NOMO-1 treated with dmso at 0.1 percent for 144 hours (cell line): Measurements from ENCODE around the gene CBFB.
"Not testable (repeated sequence)": the region's sequence is repeated elsewhere in the genome, so short reads cannot be mapped to it uniquely, and the experiment has no call there.

Experiments
- DNase-seq: peaks from one replicate; lab custom pipeline; 2025; ENCODE audit not compliant: unreplicated experiment; lab: John Stamatoyannopoulos, UW

Gene CBFB

GRCh38 chr16:67040906-67041305 lies 12.0 kb downstream of the CBFB start:
- DNase-seq, result no peak

- not testable (repeated sequence) for DNase-seq
These were observed 12.6 kb downstream of the CBFB start for GRCh38 chr16:67041520-67041919.

DNA sequence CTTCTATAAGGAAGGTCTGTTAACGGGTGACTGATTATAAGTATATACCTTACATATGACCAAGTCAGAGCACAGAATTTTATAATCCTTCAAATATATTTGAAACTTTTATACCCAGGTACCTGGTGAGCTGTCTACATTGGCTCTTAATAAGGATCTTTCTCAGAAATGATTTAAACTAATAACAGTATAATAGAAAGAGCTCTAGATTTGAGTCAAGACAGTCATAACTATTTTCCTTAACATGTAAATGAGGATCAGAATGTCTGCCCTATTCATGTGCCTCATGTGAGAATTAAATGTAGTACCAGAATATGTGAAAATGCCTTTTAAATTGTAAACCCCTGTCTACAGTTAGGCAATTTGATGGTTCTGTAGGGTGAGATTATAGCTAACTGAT lies 14.5 kb downstream of the CBFB start:
- DNase-seq, result no peak

- no peak for DNase-seq
These were observed 21.8 kb downstream of the CBFB start for GRCh38 chr16:67050796-67051195.

- no peak for DNase-seq
These were observed 23.4 kb downstream of the CBFB start for GRCh38 chr16:67052399-67052798.

- no peak for DNase-seq
These were observed 24.9 kb downstream of the CBFB start for GRCh38 chr16:67053767-67054334.

GRCh38 chr16:67054901-67055300 lies 26.0 kb downstream of the CBFB start:
- DNase-seq, result no peak

DNA sequence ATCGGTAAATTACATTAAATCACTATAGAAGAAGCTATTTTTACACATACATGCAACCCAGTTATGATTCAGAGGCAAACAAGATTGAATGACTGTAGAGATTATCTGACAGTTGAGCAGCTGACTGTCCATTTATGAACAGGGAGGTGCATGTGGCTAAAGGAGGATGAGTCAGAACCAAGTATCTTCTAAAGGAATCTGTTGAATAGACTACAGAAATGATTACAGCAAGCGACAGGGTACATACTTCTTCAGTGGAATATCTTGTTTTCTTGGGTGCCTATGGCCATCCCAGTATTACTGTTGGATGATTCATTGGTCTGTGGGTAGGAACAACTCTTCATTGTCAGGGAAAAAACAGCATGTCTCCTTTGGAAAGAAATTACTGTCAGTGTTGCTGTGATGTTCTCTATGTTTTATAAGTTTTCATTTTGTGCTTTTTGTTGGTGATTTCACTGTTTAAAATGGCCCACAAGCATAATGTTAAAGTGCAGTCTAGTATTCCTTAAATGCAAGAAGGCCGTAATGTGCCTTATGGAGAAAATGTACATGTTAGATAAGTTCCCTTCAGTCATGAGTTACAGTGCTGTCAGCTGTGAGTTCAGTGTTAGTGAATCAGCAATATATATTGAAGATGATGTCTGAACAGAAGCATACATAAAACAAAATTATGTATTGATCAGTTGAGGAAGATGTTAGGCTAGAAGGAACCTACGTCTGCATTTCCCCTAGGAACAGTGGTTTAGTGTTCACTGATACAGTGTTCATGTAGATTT lies 27.0 kb downstream of the CBFB start:
- DNase-seq, result no peak

DNA sequence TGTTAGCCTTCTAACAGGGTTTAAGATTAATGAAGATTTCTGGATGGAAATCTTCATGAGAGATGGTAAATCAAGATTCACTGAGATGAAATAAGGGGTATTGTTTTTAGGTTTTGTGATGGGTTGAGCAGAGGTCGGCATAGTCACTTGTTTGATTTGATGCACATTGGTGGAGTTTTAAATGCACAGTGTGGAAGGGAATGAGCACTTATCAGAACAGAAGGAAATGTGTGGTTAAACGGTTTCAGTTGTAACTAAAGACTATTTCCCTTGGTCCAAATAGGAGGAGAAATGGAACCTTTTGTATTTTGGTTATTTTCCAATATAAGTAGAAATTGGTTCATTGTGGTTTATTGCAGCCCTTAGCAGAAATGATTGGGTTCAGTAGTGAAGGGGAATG lies 34.1 kb downstream of the CBFB start:
- no peak for DNase-seq

DNA sequence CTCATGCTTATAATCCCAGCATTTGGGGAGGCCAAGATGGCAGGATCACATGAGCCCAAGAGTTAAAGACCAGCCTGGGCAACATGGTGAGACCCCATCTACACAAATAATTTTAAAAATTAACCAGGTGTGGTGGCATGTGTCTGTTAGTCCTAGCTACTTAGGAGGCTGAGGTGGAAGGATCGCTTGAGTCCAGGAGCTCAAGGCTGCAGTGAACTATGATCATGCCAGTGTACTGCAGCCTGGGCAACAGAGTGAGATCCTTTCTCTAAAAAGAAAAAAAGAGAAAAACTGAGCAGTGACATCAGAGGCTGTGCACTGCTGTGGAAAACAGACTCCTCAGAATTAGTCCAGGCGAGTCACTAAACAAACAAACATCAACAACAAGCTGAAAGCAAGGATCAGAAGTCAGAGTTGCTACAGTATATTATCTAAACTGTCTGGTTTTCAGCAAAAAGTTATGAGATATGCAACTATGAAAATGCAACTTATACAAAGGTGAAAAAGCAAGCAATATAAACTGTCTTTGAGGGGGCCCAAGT lies 39.3 kb downstream of the CBFB start:
- no peak for DNase-seq

- DNase-seq, result no peak
These were observed 42.6 kb downstream of the CBFB start for GRCh38 chr16:67071476-67072048.

DNA sequence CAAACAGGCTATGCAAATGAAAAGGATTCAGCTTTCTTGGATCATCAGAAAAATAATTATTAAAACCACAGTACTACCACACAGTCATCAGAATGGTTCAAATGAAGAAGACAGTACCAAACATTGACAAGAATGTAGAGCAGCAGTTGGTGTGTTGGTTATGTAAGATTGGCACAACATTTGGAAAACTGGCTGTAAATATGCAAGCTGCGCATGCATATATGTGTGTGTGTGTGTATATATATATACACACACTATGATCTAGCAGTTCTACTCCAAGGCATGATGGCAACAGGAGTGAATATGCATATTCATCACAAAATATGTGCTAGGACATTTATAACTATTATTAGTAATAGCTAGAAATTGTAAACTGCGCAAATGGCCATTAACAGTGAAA lies 46.4 kb downstream of the CBFB start:
- DNase-seq, result no peak

DNA sequence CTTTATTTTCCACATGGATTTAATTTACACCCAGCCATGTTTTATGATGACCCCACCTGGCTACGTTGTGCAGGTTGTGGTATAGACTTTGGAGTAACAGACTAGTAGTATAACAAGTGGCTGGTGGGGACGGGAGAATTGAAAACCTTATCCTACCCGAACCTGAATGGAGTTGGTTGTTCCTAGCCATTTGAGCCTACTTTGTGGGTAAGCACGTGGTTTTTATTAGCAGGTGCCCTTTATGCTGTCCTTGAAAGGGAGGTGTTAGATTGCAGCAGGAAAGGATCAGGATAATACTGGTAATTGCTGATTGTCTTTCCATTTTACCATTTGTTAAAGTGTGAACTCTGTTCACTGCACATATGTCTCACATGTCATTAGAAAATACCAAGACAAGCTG lies 48.9 kb downstream of the CBFB start:
- no peak for DNase-seq

GRCh38 chr16:67082100-67082499 lies 53.2 kb downstream of the CBFB start:
- no peak for DNase-seq

DNA sequence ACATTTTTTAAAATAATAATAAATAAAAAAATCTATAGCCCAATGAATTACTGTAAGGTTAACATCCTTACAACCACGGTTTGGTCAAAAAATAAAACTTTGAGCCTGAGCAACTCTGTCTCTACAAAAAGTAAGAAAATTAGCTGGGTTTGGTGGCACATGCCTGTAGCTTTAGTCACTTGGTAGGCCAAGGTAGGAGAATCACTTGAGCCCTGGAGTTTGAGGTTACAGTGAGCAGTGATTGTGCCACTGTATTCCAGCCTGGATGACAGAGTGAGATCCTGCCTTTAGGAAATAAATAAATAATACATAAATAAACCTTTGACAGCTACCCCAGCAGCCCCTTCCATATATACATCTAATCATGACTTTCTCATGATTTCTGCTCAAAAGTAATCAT lies 53.9 kb downstream of the CBFB start:
- no peak for DNase-seq

- peak; percentile 17 for DNase-seq
These were observed 55.5 kb downstream of the CBFB start for GRCh38 chr16:67084345-67085028.

- DNase-seq, result no peak
These were observed 57.9 kb downstream of the CBFB start for GRCh38 chr16:67086822-67087221.

DNA sequence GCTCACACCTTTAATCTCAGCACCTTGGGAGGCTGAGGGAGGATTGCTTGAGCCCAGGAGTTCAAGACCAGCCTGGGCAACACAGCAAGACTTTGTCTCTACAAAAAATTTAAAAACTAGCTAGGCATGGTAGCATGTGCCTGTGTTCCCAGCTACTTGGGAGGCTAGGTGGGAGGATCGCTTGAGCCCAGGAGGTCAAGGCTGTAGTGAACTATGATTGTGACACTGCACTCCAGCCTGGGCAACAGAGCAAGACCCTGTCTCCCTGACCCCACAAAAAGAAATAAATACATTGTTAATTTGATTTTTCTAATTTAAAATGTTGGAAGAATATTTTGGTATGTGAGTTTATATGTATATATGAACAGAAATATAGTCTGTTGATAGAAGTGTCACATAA lies 58.3 kb downstream of the CBFB start:
- DNase-seq, result no peak

- DNase-seq, result no peak
These were observed 58.9 kb downstream of the CBFB start for GRCh38 chr16:67087803-67088202.

GRCh38 chr16:67088551-67088950 lies 59.6 kb downstream of the CBFB start:
- no peak for DNase-seq

DNA sequence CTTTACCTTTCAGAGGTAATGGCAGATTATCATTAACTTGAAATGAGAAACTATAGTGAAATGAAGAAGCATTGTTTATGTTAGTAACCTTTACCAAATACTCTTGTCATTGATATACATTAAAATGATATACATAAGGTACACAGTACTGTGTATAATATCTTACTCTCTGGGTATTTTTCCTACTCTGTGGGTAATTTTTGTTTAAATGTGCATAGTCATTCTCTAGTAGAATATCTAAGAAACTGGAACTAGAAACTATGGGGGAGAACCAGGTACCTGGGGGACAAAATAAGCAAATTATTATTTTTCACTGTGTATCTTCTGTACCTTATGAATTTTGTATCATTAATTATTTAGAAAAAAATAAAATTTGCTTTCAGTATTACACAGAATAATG lies 60.2 kb downstream of the CBFB start:
- DNase-seq, result no peak
